GM12873 (cell line): Measurements from ENCODE around the gene SP6.

Source experiments
- TF ChIP-seq, protein P1 (sequence below): IDR thresholded peaks from 2 replicates; pipeline ENCODE4 v1.5.1; 2012; ENCODE audit warnings: low read depth, mild to moderate bottlenecking, moderate library complexity, low read length, control low read depth; ENCODE audit not compliant: insufficient read depth; ENCODE audit errors: missing control alignments

Gene SP6

GRCh38 chr17:47878203-47879027, 27.5 kb upstream of the SP6 start:
- TF ChIP-seq, protein P1, sequence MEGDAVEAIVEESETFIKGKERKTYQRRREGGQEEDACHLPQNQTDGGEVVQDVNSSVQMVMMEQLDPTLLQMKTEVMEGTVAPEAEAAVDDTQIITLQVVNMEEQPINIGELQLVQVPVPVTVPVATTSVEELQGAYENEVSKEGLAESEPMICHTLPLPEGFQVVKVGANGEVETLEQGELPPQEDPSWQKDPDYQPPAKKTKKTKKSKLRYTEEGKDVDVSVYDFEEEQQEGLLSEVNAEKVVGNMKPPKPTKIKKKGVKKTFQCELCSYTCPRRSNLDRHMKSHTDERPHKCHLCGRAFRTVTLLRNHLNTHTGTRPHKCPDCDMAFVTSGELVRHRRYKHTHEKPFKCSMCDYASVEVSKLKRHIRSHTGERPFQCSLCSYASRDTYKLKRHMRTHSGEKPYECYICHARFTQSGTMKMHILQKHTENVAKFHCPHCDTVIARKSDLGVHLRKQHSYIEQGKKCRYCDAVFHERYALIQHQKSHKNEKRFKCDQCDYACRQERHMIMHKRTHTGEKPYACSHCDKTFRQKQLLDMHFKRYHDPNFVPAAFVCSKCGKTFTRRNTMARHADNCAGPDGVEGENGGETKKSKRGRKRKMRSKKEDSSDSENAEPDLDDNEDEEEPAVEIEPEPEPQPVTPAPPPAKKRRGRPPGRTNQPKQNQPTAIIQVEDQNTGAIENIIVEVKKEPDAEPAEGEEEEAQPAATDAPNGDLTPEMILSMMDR = no peak

DNA sequence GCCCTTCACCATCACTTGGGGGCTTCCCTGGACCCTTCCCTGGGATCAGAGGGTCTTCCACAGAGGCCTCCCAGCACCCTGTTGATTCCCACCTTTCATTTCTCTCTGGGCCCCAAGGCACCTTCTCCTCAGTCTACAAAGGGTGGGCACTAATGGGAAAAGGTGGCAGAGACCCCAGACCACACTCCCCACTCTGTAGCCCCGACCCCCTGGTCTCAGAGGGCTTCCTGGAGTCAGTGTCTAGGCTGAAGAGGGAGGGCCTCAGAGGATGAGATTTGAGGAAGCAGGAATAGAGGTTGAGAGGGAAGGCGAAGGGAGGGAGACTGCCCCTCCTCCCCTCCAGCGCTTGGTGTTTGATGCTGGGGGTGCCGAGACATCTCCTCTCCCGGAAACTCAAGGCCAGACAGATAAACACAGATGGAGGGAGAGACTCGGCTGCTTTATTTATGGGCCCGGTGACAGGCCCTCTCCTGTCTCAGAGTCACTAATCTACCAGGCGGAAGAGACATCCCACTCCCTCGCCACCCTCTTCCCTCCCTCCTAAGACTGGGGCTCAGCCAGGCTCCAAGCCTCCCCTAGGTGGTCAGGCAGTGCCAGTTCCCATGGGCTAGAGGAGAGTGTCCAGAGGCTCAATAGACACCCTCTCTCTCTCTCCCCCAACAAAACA, 26.5 kb upstream of the SP6 start:
- TF ChIP-seq, protein P1 = no peak

DNA sequence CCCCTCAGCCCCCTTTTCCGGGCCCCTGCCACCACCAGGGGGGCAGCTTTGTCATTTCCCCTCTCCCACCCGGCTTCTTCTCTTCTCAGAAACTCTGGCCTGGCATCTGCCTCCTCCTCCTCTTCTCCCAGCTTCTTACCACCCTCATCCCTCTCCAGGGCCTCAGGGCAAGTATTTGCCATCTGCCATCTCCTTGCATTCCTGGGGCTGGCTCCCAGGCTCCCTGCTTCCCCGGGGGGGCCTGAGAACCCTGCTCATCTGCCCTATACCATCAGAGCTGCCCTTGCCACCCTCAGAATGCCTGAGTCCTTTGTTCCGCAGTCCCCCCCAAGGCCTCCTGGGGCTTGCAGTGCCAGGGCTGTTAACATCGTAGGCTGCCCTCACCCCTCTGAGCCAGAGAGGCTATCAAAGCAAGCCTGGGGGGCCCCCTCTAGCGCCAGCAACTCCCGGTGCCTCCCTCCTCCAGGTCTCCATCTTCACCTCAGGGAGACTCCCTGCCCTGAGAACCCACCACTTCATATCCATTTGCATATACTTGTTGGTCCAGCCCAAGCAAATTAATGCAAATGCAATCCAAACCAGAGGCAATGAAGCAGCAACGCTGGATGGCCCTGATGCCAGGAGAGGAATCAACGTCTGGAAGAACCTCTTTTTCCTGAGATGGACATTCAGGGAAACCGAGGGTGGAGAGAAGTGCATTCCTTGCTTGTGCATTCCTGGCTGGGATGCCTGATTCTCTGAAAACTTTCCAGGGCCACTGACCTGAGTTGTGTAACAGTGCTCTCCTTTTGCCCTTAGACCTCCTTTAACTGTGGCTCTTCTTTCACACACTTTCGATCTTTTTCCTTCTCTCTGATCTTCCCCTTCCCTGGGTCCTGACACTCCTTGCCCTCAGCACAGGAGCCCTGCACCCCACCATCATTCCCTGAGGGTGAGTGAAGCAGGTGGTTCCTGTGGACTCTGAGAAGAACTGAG, 24.3 kb upstream of the SP6 start:
- TF ChIP-seq, protein P1 = no peak

DNA sequence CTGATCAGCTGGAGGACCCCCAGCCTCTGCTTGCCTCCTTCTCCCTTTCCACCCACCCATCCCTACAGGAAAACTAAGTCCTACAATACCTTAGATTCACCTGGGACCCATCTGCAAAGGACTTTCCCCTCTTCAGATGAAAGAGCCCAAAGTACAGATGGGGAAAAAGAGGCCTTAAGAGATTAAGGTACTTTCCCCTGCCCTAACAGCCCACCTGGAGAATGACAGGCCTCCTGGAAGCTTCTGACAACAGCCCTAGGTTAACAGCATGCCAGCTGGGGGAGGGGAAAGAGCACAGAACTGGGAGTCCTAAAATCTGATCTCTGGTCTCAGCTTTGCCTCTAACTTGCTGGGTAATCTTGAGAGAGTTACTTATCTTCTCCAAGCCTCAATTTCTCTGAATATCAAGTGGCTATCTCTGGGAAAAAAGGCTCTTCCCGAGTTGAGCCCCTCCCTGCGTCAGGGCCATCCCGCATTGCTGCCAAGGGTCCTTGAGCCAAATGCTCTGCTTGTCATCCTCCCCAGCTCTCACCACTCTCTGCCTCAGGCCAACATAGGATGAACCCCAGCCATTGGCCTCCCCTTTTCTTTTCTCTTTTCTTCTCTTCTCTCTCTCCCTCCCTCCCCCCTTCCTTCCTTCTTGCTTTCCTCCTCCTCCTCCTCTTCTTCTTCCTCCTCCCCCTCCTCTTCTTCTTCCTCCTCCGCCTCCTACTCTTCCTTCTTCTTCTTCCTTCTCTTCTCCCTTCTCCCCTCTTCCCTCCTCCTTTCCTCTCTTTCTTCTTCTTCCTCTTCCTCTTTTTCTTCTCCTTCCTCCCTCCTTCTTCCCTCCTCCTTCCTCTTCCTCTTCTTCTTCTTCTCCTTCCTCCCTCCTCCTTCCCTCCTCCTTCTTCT, 22.5 kb upstream of the SP6 start:
- TF ChIP-seq, protein P1 = no peak

- TF ChIP-seq, protein P1 = no peak
Measured at GRCh38 chr17:47872651-47873161, 21.7 kb upstream of the SP6 start.

- TF ChIP-seq, protein P1 = no peak
Measured at GRCh38 chr17:47872019-47872650, 21.2 kb upstream of the SP6 start.
